GM12892 (cell line): ENCODE data around the gene DOK4.

Source experiments
- POLR2A ChIP-seq: IDR thresholded peaks from 2 replicates; pipeline ENCODE4 v1.6.1; 2011; ENCODE audit warnings: low read depth, low read length, control low read depth
- POLR2AphosphoS5 ChIP-seq: IDR thresholded peaks from 2 replicates; pipeline ENCODE4 v1.6.1; 2011; ENCODE audit warnings: low read depth, low read length, control low read depth

DNA sequence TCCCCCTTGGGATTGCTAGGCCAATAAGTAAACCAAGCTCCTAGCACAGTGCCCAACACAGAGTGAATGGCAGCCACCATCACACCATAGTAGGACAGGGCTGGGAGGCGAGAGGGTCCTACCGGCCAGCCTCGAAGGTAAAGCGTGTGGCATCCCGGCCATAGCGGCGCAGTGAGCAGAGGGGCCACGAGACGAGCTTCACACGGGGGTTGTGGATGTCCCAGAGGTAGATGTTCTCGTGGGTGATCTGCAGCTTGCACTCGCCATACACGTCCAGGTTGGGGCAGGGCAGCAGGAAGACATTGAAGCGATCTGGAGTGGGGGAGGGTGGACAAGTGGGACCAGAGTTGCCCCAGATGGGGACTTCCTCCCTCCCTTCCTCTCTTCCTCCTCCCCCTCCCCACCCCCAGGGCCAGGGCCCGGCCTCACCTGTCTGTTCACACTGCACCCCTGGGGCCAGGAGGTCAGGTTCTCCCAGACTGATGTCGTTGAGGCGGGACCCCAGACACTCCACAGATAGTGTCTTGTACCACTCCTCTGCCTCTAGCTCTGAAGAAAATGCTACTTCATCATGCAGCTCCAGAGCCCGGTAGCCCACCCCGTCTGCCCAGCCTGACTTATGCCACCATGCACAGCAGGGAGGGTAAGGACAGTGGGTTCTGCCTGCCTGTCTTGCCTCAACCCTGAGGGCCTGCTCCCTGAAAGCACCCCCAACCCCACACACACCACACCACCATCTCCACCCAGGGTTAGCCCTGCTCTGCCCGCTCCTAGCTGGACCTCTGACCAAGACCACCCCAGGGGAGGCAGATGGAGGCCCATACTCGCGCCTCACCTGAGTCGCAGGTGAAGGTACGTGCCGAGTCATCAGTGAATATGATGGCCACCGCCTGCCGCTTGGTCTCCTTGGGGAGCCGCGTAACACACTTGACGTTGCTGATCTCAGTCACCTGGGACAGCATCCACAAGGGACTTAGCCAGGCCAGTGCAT lies 11.3 kb downstream of the DOK4 start:
- TF ChIP-seq POLR2AphosphoS5 (no peak), POLR2A (no peak)
